IMR-90 (cell line): ENCODE measurements around the gene DVL1. TPM values are rescaled to one million over a fixed set of nuclear protein-coding genes. Genes with fewer than 3 reads are reported as not detected.

Experiments
- ATAC-seq: fragments of 200-7000 bp; cut with Tn5 transposase; 2 replicates; pipeline ENCODE4 v1.9.1; 2020; ENCODE audit warnings: low read depth, mild to moderate bottlenecking, moderate library complexity
- BruUV-seq: library from RNA; stranded (reverse); fragments of 400-500 nt; replicated peaks from 2 replicates; lab custom pipeline; 2021; lab: Mats Ljungman, UMichigan
- CTCF ChIA-PET: fragments of 300-600 bp; formaldehyde crosslinking; extraction: SDS; loops from one replicate; lab custom pipeline; 2021; ENCODE audit warnings: antibody characterized with exemption; lab: Yijun Ruan, JAX
- POLR2A ChIA-PET: fragments of 300-600 bp; sonication (Branson Sonifier 250); formaldehyde crosslinking; loops from one replicate; lab custom pipeline; 2022; ENCODE audit warnings: antibody characterized with exemption; ENCODE audit not compliant: unreplicated experiment; lab: Charles Lee
- DNase-seq: peaks from one replicate; pipeline ENCODE4 v3.0.0; 2013
- H2AFZ ChIP-seq: replicated peaks from 2 replicates; pipeline ENCODE3; 2013; ENCODE audit warnings: low read length, mild to moderate bottlenecking; ENCODE audit not compliant: poor library complexity
- H2AK5ac ChIP-seq: 2 replicates; pipeline ENCODE4 v1.6.1; 2013; ENCODE audit warnings: low read depth, low read length, inconsistent platforms
- H2AK9ac ChIP-seq: replicated peaks from 2 replicates; pipeline ENCODE3; 2013; ENCODE audit warnings: mild to moderate bottlenecking, low read depth, low read length, moderate library complexity; ENCODE audit not compliant: poor library complexity
- H2BK120ac ChIP-seq: 2 replicates; pipeline ENCODE4 v1.6.1; 2013; ENCODE audit warnings: low read depth, low read length, inconsistent platforms
- H2BK15ac ChIP-seq: 3 replicates; pipeline ENCODE4 v1.6.1; 2013; ENCODE audit warnings: low read depth, low read length, inconsistent platforms
- H2BK20ac ChIP-seq: 2 replicates; pipeline ENCODE4 v1.6.1; 2013; ENCODE audit warnings: low read depth, mild to moderate bottlenecking, inconsistent platforms, low read length, moderate library complexity
- H2BK5ac ChIP-seq: 2 replicates; pipeline ENCODE4 v1.6.1; 2013; ENCODE audit warnings: mild to moderate bottlenecking, low read depth, low read length, inconsistent platforms; ENCODE audit not compliant: poor library complexity, severe bottlenecking
- H3K14ac ChIP-seq: replicated peaks from 2 replicates; pipeline ENCODE4 v1.6.1; 2013; ENCODE audit warnings: low read depth, low read length, inconsistent platforms
- H3K18ac ChIP-seq: 2 replicates; pipeline ENCODE4 v1.6.1; 2013; ENCODE audit warnings: low read depth, low read length, control low read depth
- H3K23ac ChIP-seq: 2 replicates; pipeline ENCODE4 v1.6.1; 2013; ENCODE audit warnings: low read depth, low read length, inconsistent platforms
- H3K27ac ChIP-seq: 2 replicates; pipeline ENCODE4 v1.5.1; 2013; ENCODE audit warnings: mild to moderate bottlenecking, control low read depth, low read length; ENCODE audit not compliant: insufficient read depth
- H3K27me3 ChIP-seq: 2 replicates; pipeline ENCODE4 v1.6.1; 2013; ENCODE audit warnings: low read length; ENCODE audit not compliant: control insufficient read depth, insufficient read depth
- H3K36me3 ChIP-seq: 2 replicates; pipeline ENCODE4 v1.6.1; 2013; ENCODE audit warnings: low read length, mixed read lengths; ENCODE audit not compliant: control insufficient read depth, insufficient read depth
- H3K4ac ChIP-seq: 2 replicates; pipeline ENCODE4 v1.6.1; 2013; ENCODE audit warnings: low read depth, low read length, inconsistent platforms
- H3K4me1 ChIP-seq: 2 replicates; pipeline ENCODE4 v1.6.1; 2013; ENCODE audit warnings: low read length, mixed read lengths; ENCODE audit not compliant: control insufficient read depth, insufficient read depth
- H3K4me2 ChIP-seq: 2 replicates; pipeline ENCODE4 v1.6.1; 2013; ENCODE audit warnings: low read depth, mild to moderate bottlenecking, control low read depth, low read length, moderate library complexity
- H3K4me3 ChIP-seq: 2 replicates; pipeline ENCODE4 v1.5.1; 2013; ENCODE audit warnings: low read depth, mild to moderate bottlenecking, control low read depth, low read length, moderate library complexity; ENCODE audit not compliant: insufficient read depth
- H3K56ac ChIP-seq: 2 replicates; pipeline ENCODE4 v1.6.1; 2013; ENCODE audit warnings: low read length, inconsistent platforms; ENCODE audit not compliant: insufficient read depth; ENCODE audit errors: extremely low read depth
- H3K79me1 ChIP-seq, 2 experiments: 2 replicates each; pipeline ENCODE4 v1.6.1; 2013; ENCODE audit warnings: low read length in 2 of 2, inconsistent platforms in 1 of 2, low read depth in 1 of 2
- H3K9ac ChIP-seq: 2 replicates; pipeline ENCODE4 v1.6.1; 2013; ENCODE audit warnings: low read depth, low read length, control low read depth
- H3K9me1 ChIP-seq: 2 replicates; pipeline ENCODE4 v1.6.1; 2013; ENCODE audit warnings: low read length, inconsistent platforms; ENCODE audit not compliant: insufficient read depth
- H3K9me3 ChIP-seq: 2 replicates; pipeline ENCODE4 v1.6.1; 2013; ENCODE audit warnings: low read length; ENCODE audit not compliant: control insufficient read depth, insufficient read depth
- H4K20me1 ChIP-seq: 2 replicates; pipeline ENCODE4 v1.6.1; 2013; ENCODE audit warnings: low read length, inconsistent platforms; ENCODE audit not compliant: insufficient read depth
- H4K5ac ChIP-seq: 2 replicates; pipeline ENCODE4 v1.6.1; 2013; ENCODE audit warnings: mild to moderate bottlenecking, low read depth, low read length, control low read depth
- H4K8ac ChIP-seq, 2 experiments: 2 replicates each; pipeline ENCODE4 v1.6.1; 2013; ENCODE audit warnings: low read depth in 2 of 2, low read length in 2 of 2, control low read depth in 1 of 2, inconsistent platforms in 1 of 2
- H4K91ac ChIP-seq: 2 replicates; pipeline ENCODE4 v1.6.1; 2013; ENCODE audit warnings: low read depth, low read length, inconsistent platforms; ENCODE audit not compliant: insufficient read depth
- BHLHE40 ChIP-seq: fragments of 150-350 bp; IDR thresholded peaks from 2 replicates; pipeline ENCODE4 v1.6.1; 2016; ENCODE audit warnings: mild to moderate bottlenecking, low read depth, low read length
- CHD1 ChIP-seq: IDR thresholded peaks from 2 replicates; pipeline ENCODE4 v1.6.1; 2012; ENCODE audit warnings: low read depth, low read length, improper control_type of control experiment
- ELK1 ChIP-seq: fragments of 150-350 bp; IDR thresholded peaks from 2 replicates; pipeline ENCODE4 v1.6.1; 2016; ENCODE audit warnings: low read depth, mild to moderate bottlenecking, low read length, moderate library complexity, borderline replicate concordance
- MAZ ChIP-seq: IDR thresholded peaks from 2 replicates; pipeline ENCODE4 v1.6.1; 2012; ENCODE audit warnings: low read depth, mild to moderate bottlenecking, low read length, improper control_type of control experiment, moderate library complexity, borderline replicate concordance
- NFE2L2 ChIP-seq: fragments of 150-350 bp; IDR thresholded peaks from 2 replicates; pipeline ENCODE4 v1.6.1; 2016; ENCODE audit warnings: low read depth, mild to moderate bottlenecking, low read length
- POLR2A ChIP-seq: IDR thresholded peaks from 2 replicates; pipeline ENCODE4 v1.6.1; 2012; ENCODE audit warnings: mild to moderate bottlenecking, low read depth, low read length
- RCOR1 ChIP-seq: IDR thresholded peaks from 2 replicates; pipeline ENCODE4 v1.6.1; 2012; ENCODE audit warnings: mild to moderate bottlenecking, low read length, improper control_type of control experiment; ENCODE audit not compliant: insufficient replicate concordance
- RFX5 ChIP-seq: IDR thresholded peaks from 2 replicates; pipeline ENCODE4 v1.8.0; 2012; ENCODE audit warnings: low read depth, mild to moderate bottlenecking, low read length, moderate library complexity
- SMC3 ChIP-seq: fragments of 150-350 bp; IDR thresholded peaks from 2 replicates; pipeline ENCODE4 v1.6.1; 2016; ENCODE audit warnings: low read depth, mild to moderate bottlenecking, antibody characterized with exemption, low read length, moderate library complexity
- WGBS, 2 experiments: methylation state at CpG; one replicate each; pipeline versions ENCODE4 v1.1.5 to v1.1.7; 2013; ENCODE audit warnings: missing lambda C conversion rate in 2 of 2; ENCODE audit not compliant: insufficient read length in 1 of 2; ENCODE audit errors: extremely low coverage in 2 of 2; 5-methylcytosine and 5-hydroxymethylcytosine counted together
- dilution Hi-C: fragments of 300-500 bp; cut with HindIII; formaldehyde crosslinking; loops from one replicate; pipeline ENCODE4 v1.14.3; 2018; ENCODE audit warnings: low sequenced_read_pairs; ENCODE audit not compliant: unreplicated experiment
- in situ Hi-C: fragments of 300-500 bp; cut with MboI; formaldehyde crosslinking; loops from 3 replicates; pipeline ENCODE4 v1.14.3; 2019; ENCODE audit warnings: low sequenced_read_pairs, inconsistent platforms, mixed read lengths
- intact Hi-C: fragments of 100-400 bp; cut with micrococcal nuclease; formaldehyde crosslinking; loops from 2 replicates; pipeline ENCODE4 v1.10.0; 2022
- polyA plus RNA-seq, 3 experiments: library from polyadenylated mRNA; depleted of rRNA; stranded (reverse); fragments of >200 nt; gene quantifications; 2 replicates each; pipeline ENCODE4 v1.2.3, GENCODE V29; 2012; ENCODE audit warnings: low replicate concordance in 1 of 3
- total RNA-seq: library from RNA; depleted of rRNA; stranded (reverse); fragments of >200 nt; gene quantifications from 2 replicates; pipeline ENCODE4 v1.2.3, GENCODE V29; 2012
- TF ChIP-seq, protein P1 (sequence below): fragments of 150-350 bp; IDR thresholded peaks from 2 replicates; pipeline ENCODE4 v1.6.1; 2017; ENCODE audit warnings: mild to moderate bottlenecking, antibody characterized with exemption, low read length, low read depth

The DVL1 gene
- total and polyA plus RNA-seq, 2 of the 4 experiments (the other 2 are of a cell fraction), result 27.2 to 35.9 TPM

GRCh38 chr1:1334835-1335234 lies 14.4 kb downstream of the DVL1 start:
- Histone ChIP-seq H3K4ac (no peak overlapping the region), H3K4me3 (no peak overlapping the region), H4K8ac (no peak overlapping the region), H3K23ac (no peak overlapping the region), H3K18ac (no peak overlapping the region), H3K56ac (no peak overlapping the region), H4K20me1 (peaks cover 12% of the 10 kb centered on the region), H2AFZ (no peak overlapping the region), H3K9ac (no peak overlapping the region), H3K9me1 (peaks cover 3% of the 10 kb centered on the region), H2BK5ac (no peak overlapping the region), H3K27me3 (no peaks in the 10 kb centered on the region), H2BK15ac (no peak overlapping the region), H3K79me1 (peaks cover 2 to 5% of the 10 kb centered on the region in 2 experiments; a peak in 2 of 4 replicates), H3K9me3 (no peaks in the 10 kb centered on the region), H3K14ac (no peak overlapping the region), H3K4me1 (no peaks in the 10 kb centered on the region), H3K36me3 (peaks cover 30% of the 10 kb centered on the region), H2AK9ac (no peak overlapping the region), H4K5ac (no peak overlapping the region), H2AK5ac (no peak overlapping the region), H4K91ac (no peak overlapping the region), H3K4me2 (no peak overlapping the region), H3K27ac (no peak overlapping the region), H2BK120ac (no peak overlapping the region), H2BK20ac (no peak overlapping the region)
- BruUV-seq, result no TSS peak
- ATAC-seq (no peak), DNase-seq (no peak)
- in situ Hi-C loops (no loop called here), dilution Hi-C loops (no loop called here), intact Hi-C loops (no loop called here)
- POLR2A ChIA-PET, result no interaction called here
- CTCF ChIA-PET, result no interaction called here
- WGBS, 2 experiments, result 49% methylated on average over 8 of the region's 11 CpGs; no CpG with 5 or more reads in 1 of the 2 experiments
- TF ChIP-seq, protein P1, sequence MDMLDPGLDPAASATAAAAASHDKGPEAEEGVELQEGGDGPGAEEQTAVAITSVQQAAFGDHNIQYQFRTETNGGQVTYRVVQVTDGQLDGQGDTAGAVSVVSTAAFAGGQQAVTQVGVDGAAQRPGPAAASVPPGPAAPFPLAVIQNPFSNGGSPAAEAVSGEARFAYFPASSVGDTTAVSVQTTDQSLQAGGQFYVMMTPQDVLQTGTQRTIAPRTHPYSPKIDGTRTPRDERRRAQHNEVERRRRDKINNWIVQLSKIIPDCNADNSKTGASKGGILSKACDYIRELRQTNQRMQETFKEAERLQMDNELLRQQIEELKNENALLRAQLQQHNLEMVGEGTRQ, result no peak
- TF ChIP-seq BHLHE40 (no peak), ELK1 (no peak), SMC3 (no peak), MAZ (no peak), CHD1 (no peak), RCOR1 (no peak), NFE2L2 (no peak), RFX5 (no peak), POLR2A (no peak)
